GM18526 (cell line): ENCODE measurements around the gene ZNHIT6.

Experiments used
- POLR2A ChIP-seq: IDR thresholded peaks from 3 replicates; pipeline ENCODE4 v1.6.1; 2011; ENCODE audit not compliant: insufficient read length; ENCODE audit errors: extremely low read depth

ZNHIT6 gene

DNA sequence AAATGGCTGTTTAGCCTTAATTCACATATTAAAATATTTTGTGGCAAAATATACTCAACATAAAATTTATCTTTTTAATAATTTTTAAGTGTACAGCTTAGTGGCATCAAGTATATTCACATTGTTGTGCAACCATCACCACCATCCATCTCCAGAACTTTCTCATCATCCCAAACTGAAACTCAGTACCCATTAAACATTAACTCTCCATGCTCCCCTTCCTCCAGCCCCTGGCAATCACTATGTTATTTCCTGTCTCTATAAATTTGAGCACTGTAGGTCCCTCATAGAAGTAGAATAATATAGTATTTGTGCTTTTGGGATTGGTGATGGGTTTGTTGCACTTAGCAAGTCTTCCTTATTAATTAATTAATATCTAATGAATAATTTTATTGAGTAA lies 98.3 kb downstream of the ZNHIT6 start:
- no peak for TF ChIP-seq POLR2A

GRCh38 chr1:85608851-85609250 lies 99.4 kb downstream of the ZNHIT6 start:
- no peak for TF ChIP-seq POLR2A

GRCh38 chr1:85607921-85608265 lies 100.3 kb downstream of the ZNHIT6 start:
- no peak for TF ChIP-seq POLR2A

GRCh38 chr1:85607126-85607920 lies 100.9 kb downstream of the ZNHIT6 start:
- TF ChIP-seq POLR2A = no peak

DNA sequence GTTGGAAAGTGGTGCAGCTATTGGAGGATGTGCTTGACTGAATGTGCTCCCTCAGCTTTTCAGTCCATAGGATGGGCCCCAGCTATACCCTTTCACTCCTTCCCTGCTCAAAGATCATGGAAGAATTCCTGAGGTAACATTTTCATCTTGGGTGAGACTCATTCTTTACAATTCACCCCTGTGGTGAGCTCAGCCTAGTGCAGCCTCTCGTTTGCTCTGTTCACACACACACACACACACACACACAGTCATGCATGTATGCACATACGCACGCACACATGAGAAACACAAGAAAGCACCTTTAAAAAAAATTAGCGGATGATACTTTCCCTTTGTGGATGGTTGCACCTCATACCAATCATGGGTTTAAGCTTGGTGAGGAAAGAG lies 101.8 kb downstream of the ZNHIT6 start:
- TF ChIP-seq POLR2A = no peak

GRCh38 chr1:85605484-85606413 lies 102.5 kb downstream of the ZNHIT6 start:
- TF ChIP-seq POLR2A = no peak

- no peak for TF ChIP-seq POLR2A
Measured at GRCh38 chr1:85604298-85604997, 103.8 kb downstream of the ZNHIT6 start.

- no peak for TF ChIP-seq POLR2A
Measured at GRCh38 chr1:85603086-85603880, 105.0 kb downstream of the ZNHIT6 start.

- TF ChIP-seq POLR2A = no peak
Measured at GRCh38 chr1:85602571-85602970, 105.7 kb downstream of the ZNHIT6 start.

GRCh38 chr1:85601901-85602300 lies 106.3 kb downstream of the ZNHIT6 start:
- TF ChIP-seq POLR2A = no peak

DNA sequence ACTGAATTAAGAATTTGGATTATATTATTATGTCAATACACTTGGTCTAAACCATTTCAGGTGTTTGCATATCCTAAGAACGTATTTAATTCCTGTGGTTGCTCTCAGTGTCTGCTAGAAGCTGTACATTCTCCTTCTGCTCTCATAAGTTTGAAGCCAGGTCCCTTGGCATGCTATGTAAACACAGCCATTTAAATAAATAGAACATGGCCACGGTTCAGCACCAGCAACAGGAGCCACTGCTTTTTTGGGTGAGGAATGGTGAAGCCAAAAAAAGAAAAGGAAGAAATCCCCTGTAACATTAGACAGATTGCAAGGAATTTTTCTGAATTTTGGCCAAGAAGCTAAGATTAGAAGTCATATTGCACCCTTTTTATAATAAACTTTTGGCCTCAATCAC lies 108.6 kb downstream of the ZNHIT6 start:
- TF ChIP-seq POLR2A = no peak
